ENCODE results near the gene RTCB.

RTCB gene

GRCh38 chr22:32411829-32412592, at the start of gene RTCB:
Gene RTCB (minus strand): TSS chr22:32412247. CDS start chr22:32412156, 91 bp downstream.
- peak; percentile 78 for DNase-seq

GRCh38 chr22:32457031-32457430, 45.0 kb upstream of the RTCB start:
- no peak for DNase-seq

GRCh38 chr22:32448980-32449379, 36.9 kb upstream of the RTCB start:
- DNase-seq = no peak

GRCh38 chr22:32446321-32446720, 34.3 kb upstream of the RTCB start:
- DNase-seq = no peak

GRCh38 chr22:32444068-32444467, 32.0 kb upstream of the RTCB start:
- DNase-seq = peak; percentile 68

- DNase-seq = no peak
These were observed 18.3 kb upstream of the RTCB start for GRCh38 chr22:32430352-32430751.

GRCh38 chr22:32426881-32427280, 14.8 kb upstream of the RTCB start:
- DNase-seq = no peak

GRCh38 chr22:32423664-32424063, 11.6 kb upstream of the RTCB start:
- DNase-seq = no peak

- no peak for DNase-seq
These were observed 10.0 kb upstream of the RTCB start for GRCh38 chr22:32422062-32422461.

- no peak for DNase-seq
These were observed 9.4 kb upstream of the RTCB start for GRCh38 chr22:32421484-32421883.

- DNase-seq = no peak
These were observed 5.9 kb upstream of the RTCB start for GRCh38 chr22:32417906-32418305.

GRCh38 chr22:32416556-32417085, 4.6 kb upstream of the RTCB start:
- DNase-seq = no peak

GRCh38 chr22:32414191-32414590, 2.1 kb upstream of the RTCB start:
- no peak for DNase-seq

- DNase-seq = no peak
These were observed 1.7 kb upstream of the RTCB start for GRCh38 chr22:32413719-32414118.

- DNase-seq = no peak
These were observed 645 bp downstream of the RTCB start for GRCh38 chr22:32411402-32411801.

GRCh38 chr22:32410459-32410858, 1.6 kb downstream of the RTCB start:
- no peak for DNase-seq

GRCh38 chr22:32409977-32410376, 2.1 kb downstream of the RTCB start:
- no peak for DNase-seq

- DNase-seq = no peak
These were observed 4.1 kb downstream of the RTCB start for GRCh38 chr22:32407936-32408335.

- DNase-seq = no peak
These were observed 4.7 kb downstream of the RTCB start for GRCh38 chr22:32407312-32407711.

GRCh38 chr22:32404021-32404420, 8.0 kb downstream of the RTCB start:
- no peak for DNase-seq

GRCh38 chr22:32401486-32401885, 10.6 kb downstream of the RTCB start:
- DNase-seq = no peak

GRCh38 chr22:32396746-32397145, 15.3 kb downstream of the RTCB start:
- no peak for DNase-seq

- DNase-seq = no peak
These were observed 15.8 kb downstream of the RTCB start for GRCh38 chr22:32396255-32396654.

- no peak for DNase-seq
These were observed 16.9 kb downstream of the RTCB start for GRCh38 chr22:32395107-32395506.

- DNase-seq = no peak
These were observed 22.4 kb downstream of the RTCB start for GRCh38 chr22:32389685-32390084.

Data from NCI-H2227 treated with DMSO at 0.1 percent for 48 hours (cell line).